HEK293T (cell line): Measurements from ENCODE around the gene TMEM17.

Experiments
- CTCF ChIA-PET: fragments of 350-600 bp; formaldehyde crosslinking; extraction: SDS; loops from one replicate; lab custom pipeline; 2021; ENCODE audit warnings: antibody characterized with exemption, inconsistent platforms; lab: Yijun Ruan, JAX
- POLR2A ChIA-PET: fragments of 350-600 bp; formaldehyde crosslinking; extraction: SDS; loops from one replicate; lab custom pipeline; 2020; ENCODE audit warnings: antibody characterized with exemption, inconsistent platforms; lab: Yijun Ruan, JAX
- DNase-seq: peaks from one replicate; pipeline ENCODE4 v3.0.0; 2012; ENCODE audit warnings: mixed read lengths; ENCODE audit errors: extremely low spot score
- ARNT ChIP-seq: fragments of 450-650 bp; IDR thresholded peaks from 2 replicates; pipeline ENCODE4 v1.6.1; 2017; ENCODE audit warnings: mild to moderate bottlenecking
- BHLHE40 ChIP-seq: fragments of 450-650 bp; IDR thresholded peaks from 2 replicates; pipeline ENCODE4 v1.6.1; 2016; ENCODE audit warnings: mild to moderate bottlenecking, moderate library complexity, borderline replicate concordance
- CTBP1 ChIP-seq: fragments of 450-650 bp; IDR thresholded peaks from 2 replicates; pipeline ENCODE4 v1.6.1; 2016; ENCODE audit warnings: borderline replicate concordance
- ELF4 ChIP-seq: fragments of 450-650 bp; IDR thresholded peaks from 2 replicates; pipeline ENCODE4 v1.6.1; 2017; ENCODE audit warnings: antibody characterized with exemption
- FOXA1 ChIP-seq: fragments of 450-650 bp; IDR thresholded peaks from 2 replicates; pipeline ENCODE4 v1.6.1; 2016; ENCODE audit warnings: mild to moderate bottlenecking
- FOXK2 ChIP-seq: fragments of 450-650 bp; IDR thresholded peaks from 2 replicates; pipeline ENCODE4 v1.6.1; 2016; ENCODE audit warnings: mild to moderate bottlenecking
- FOXM1 ChIP-seq: fragments of 450-650 bp; IDR thresholded peaks from 2 replicates; pipeline ENCODE4 v1.6.1; 2017; ENCODE audit warnings: mild to moderate bottlenecking, borderline replicate concordance
- HDGF ChIP-seq: fragments of 450-650 bp; IDR thresholded peaks from 2 replicates; pipeline ENCODE4 v1.6.1; 2017; ENCODE audit warnings: antibody characterized with exemption, borderline replicate concordance
- L3MBTL2 ChIP-seq: fragments of 450-650 bp; conservative IDR thresholded peaks from 2 replicates; pipeline ENCODE4 v1.6.1; 2016; ENCODE audit warnings: mild to moderate bottlenecking
- LEF1 ChIP-seq: fragments of 450-650 bp; IDR thresholded peaks from 2 replicates; pipeline ENCODE4 v1.6.1; 2017; ENCODE audit warnings: mild to moderate bottlenecking, borderline replicate concordance
- NFRKB ChIP-seq: fragments of 450-650 bp; IDR thresholded peaks from 2 replicates; pipeline ENCODE4 v1.6.1; 2016; ENCODE audit warnings: mild to moderate bottlenecking, moderate library complexity
- SP1 ChIP-seq: fragments of 450-650 bp; IDR thresholded peaks from 2 replicates; pipeline ENCODE4 v1.6.1; 2017
- SUZ12 ChIP-seq: fragments of 450-650 bp; IDR thresholded peaks from 2 replicates; pipeline ENCODE4 v1.6.1; 2016; ENCODE audit warnings: mild to moderate bottlenecking
- TARDBP ChIP-seq: fragments of 450-650 bp; IDR thresholded peaks from 2 replicates; pipeline ENCODE4 v1.6.1; 2016
- ZNF384 ChIP-seq: fragments of 450-650 bp; IDR thresholded peaks from 2 replicates; pipeline ENCODE4 v1.6.1; 2016
- TF ChIP-seq, protein P1 (sequence below): fragments of 450-650 bp; IDR thresholded peaks from 2 replicates; pipeline ENCODE4 v1.6.1; 2016

Gene TMEM17

GRCh38 chr2:62467475-62468321, 38.3 kb downstream of the TMEM17 start:
- DNase-seq = no peak
- ChIA-PET CTCF (interaction anchor here (1.7 kb wide), 1 partner anchor 11 kb away, joined by 7 read pairs; no protein-coding TSS in a partner anchor), POLR2A (no interaction called here)

GRCh38 chr2:62467100-62467474, 38.9 kb downstream of the TMEM17 start:
- ChIA-PET CTCF (interaction anchor here (1.7 kb wide), 1 partner anchor 10 kb away, joined by 7 read pairs; no protein-coding TSS in a partner anchor), POLR2A (no interaction called here)
- DNase-seq = no peak
- no peak for TF ChIP-seq L3MBTL2
- no peak for TF ChIP-seq ZNF384
- TF ChIP-seq NFRKB = no peak
- no peak for TF ChIP-seq ELF4

More at GRCh38 chr2:62467475-62468321, 38.3 kb downstream of the TMEM17 start:
- TF ChIP-seq BHLHE40 (no peak), SUZ12 (no peak), FOXM1 (no peak), ZNF384 (no peak), FOXA1 (no peak), L3MBTL2 (no peak), NFRKB (no peak)

DNA sequence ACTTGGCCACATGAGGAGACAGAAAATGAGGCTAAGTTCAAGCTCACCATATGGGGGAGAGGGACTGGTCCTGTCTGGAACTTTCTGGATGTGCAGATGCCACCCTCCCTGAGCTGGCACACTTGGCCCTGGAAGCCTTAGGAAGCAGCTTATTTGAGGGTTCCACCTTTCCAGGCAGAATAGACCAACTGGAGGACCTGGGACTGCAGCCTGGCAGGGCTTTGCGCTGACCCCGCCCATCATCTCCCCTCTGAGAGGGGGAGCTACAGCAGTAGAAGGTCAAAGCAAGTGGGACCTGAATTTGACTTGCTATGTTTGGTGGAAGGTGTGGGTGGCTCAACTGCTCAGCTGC, 39.5 kb downstream of the TMEM17 start:
- ChIA-PET CTCF (interaction anchor here (1.7 kb wide), 1 partner anchor 10 kb away, joined by 7 read pairs; no protein-coding TSS in a partner anchor), POLR2A (no interaction called here)
- TF ChIP-seq SP1 (no peak), HDGF (no peak), CTBP1 (no peak), ELF4 (no peak), TARDBP (no peak), FOXM1 (no peak), SUZ12 (no peak)
- TF ChIP-seq, protein P1, sequence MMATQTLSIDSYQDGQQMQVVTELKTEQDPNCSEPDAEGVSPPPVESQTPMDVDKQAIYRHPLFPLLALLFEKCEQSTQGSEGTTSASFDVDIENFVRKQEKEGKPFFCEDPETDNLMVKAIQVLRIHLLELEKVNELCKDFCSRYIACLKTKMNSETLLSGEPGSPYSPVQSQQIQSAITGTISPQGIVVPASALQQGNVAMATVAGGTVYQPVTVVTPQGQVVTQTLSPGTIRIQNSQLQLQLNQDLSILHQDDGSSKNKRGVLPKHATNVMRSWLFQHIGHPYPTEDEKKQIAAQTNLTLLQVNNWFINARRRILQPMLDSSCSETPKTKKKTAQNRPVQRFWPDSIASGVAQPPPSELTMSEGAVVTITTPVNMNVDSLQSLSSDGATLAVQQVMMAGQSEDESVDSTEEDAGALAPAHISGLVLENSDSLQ = no peak

DNA sequence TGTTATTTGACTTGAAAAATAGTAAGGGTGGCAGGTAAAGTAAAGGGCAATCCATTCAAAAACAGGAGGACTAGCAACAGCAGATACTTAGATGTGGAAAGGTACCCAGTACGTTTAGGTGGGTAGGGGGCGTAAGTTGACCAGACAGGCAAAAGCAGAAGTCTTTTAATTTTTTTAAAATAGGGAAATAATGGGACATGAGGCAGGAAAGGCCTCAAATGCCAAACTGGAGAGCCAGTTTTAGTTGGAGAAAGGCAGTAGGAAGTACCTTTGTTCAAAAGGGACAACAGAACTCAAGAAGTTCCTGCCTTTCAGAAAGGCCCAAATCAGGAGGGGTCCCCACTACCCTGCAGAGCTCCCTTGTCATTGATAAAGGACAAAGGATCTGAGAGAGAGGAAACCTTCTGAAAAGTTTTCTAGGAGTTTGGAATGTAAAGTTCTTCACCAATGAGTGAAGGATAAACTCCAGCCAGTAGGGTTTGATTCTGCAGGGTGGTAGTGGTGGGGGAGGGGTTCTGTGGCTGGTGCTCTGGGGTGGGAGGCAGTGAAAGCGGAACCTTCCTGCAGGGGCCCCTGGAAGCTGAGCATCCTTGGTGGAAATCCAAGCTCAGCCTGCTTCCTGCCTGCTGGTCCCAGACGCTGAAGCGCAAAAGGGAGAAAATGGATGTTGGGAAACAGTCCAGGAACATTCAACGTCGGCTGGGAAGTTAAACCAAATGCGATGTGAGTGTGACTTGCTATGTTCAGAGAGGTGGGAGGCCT, 40.1 kb downstream of the TMEM17 start:
- TF ChIP-seq CTBP1 (no peak), SP1 (no peak), ZNF384 (no peak), NFRKB (no peak), TARDBP (no peak), ELF4 (no peak), HDGF (no peak), FOXA1 (no peak), SUZ12 (no peak)
- TF ChIP-seq, protein P1 = no peak
- ChIA-PET CTCF (interaction anchor here (1.7 kb wide), 1 partner anchor 9 kb away, joined by 7 read pairs; no protein-coding TSS in a partner anchor), POLR2A (no interaction called here)
- DNase-seq = no peak

More for the DNA sequence above, 39.5 kb downstream of the TMEM17 start:
- no peak for DNase-seq

- CTCF ChIA-PET = no interaction called here
- POLR2A ChIA-PET = no interaction called here
- DNase-seq = no peak
- TF ChIP-seq FOXA1 (no peak), CTBP1 (no peak), SP1 (no peak), L3MBTL2 (no peak), LEF1 (no peak), TARDBP (no peak), FOXK2 (no peak), BHLHE40 (no peak), FOXM1 (no peak), ELF4 (no peak), ARNT (no peak)
- TF ChIP-seq, protein P1 = no peak
Measured at GRCh38 chr2:62465039-62465740, 40.8 kb downstream of the TMEM17 start.
